MM.1S (cell line): ENCODE measurements around the gene SLC38A10.

Experiments
- EZH2 ChIP-seq: fragments of 300-600 bp; sonication (generic); optimal IDR thresholded peaks from 2 replicates; pipeline ENCODE3; 2017; ENCODE audit warnings: low read depth, mild to moderate bottlenecking, antibody characterized with exemption, low read length, mixed read lengths
- TF ChIP-seq, protein P1 (sequence below): fragments of 300-600 bp; sonication (generic); IDR thresholded peaks from 2 replicates; pipeline ENCODE4 v1.5.1; 2016; ENCODE audit warnings: antibody characterized with exemption, low read length, mixed read lengths

DNA sequence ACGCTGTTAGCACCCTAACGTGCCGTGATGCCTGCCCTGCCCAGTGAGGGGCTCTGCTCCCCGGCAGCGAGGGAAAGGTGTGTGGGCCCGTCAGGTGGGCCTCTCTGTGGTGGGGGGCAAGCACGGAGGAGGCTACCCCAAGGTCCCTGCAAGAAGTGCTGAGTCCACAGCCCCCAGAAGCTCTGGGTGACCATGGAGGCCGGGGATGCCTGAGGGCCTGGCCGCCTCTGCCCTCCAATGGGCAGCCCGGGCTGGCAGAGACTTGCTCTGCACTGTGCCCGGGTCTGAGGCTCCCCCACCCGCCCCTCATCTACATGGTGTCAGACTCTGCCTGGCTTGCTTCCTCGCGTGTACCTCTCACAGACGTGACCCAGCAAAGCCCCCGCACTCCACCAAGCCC, 12.2 kb downstream of the SLC38A10 start:
- TF ChIP-seq, protein P1, sequence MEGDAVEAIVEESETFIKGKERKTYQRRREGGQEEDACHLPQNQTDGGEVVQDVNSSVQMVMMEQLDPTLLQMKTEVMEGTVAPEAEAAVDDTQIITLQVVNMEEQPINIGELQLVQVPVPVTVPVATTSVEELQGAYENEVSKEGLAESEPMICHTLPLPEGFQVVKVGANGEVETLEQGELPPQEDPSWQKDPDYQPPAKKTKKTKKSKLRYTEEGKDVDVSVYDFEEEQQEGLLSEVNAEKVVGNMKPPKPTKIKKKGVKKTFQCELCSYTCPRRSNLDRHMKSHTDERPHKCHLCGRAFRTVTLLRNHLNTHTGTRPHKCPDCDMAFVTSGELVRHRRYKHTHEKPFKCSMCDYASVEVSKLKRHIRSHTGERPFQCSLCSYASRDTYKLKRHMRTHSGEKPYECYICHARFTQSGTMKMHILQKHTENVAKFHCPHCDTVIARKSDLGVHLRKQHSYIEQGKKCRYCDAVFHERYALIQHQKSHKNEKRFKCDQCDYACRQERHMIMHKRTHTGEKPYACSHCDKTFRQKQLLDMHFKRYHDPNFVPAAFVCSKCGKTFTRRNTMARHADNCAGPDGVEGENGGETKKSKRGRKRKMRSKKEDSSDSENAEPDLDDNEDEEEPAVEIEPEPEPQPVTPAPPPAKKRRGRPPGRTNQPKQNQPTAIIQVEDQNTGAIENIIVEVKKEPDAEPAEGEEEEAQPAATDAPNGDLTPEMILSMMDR = no peak
- no peak for TF ChIP-seq EZH2
